Endothelial cell (in vitro differentiated cells): ENCODE results near the gene STOX2. TPM values are rescaled to one million over a fixed set of nuclear protein-coding genes. Genes with fewer than 3 reads are reported as not detected.

ENCODE experiments used
- DNase-seq: peaks from one replicate; pipeline ENCODE4 v3.0.0; 2021; ENCODE audit warnings: low spot score
- H3K27ac Mint-ChIP-seq: one replicate; pipeline ENCODE4 v1.8.0; 2021; ENCODE audit warnings: mixed read lengths, inconsistent platforms; ENCODE audit not compliant: unreplicated experiment
- H3K27me3 Mint-ChIP-seq: one replicate; pipeline ENCODE4 v1.8.0; 2021; ENCODE audit warnings: mild to moderate bottlenecking, moderate library complexity, mixed read lengths, inconsistent platforms; ENCODE audit not compliant: unreplicated experiment
- H3K36me3 Mint-ChIP-seq: one replicate; pipeline ENCODE4 v1.8.0; 2021; ENCODE audit warnings: mild to moderate bottlenecking, low read depth, mixed read lengths, inconsistent platforms; ENCODE audit not compliant: unreplicated experiment
- H3K4me1 Mint-ChIP-seq: one replicate; pipeline ENCODE4 v1.8.0; 2021; ENCODE audit warnings: mild to moderate bottlenecking, mixed read lengths, inconsistent platforms; ENCODE audit not compliant: unreplicated experiment
- H3K4me3 Mint-ChIP-seq: one replicate; pipeline ENCODE4 v1.8.0; 2021; ENCODE audit warnings: mild to moderate bottlenecking, mixed read lengths, inconsistent platforms; ENCODE audit not compliant: unreplicated experiment
- H3K9me3 Mint-ChIP-seq: one replicate; pipeline ENCODE4 v1.8.0; 2021; ENCODE audit warnings: mixed read lengths, inconsistent platforms; ENCODE audit not compliant: unreplicated experiment
- CTCF ChIP-seq: fragments of 200-600 bp; sonication (generic); IDR thresholded peaks from one replicate; pipeline ENCODE4 v1.5.0; 2021; ENCODE audit warnings: antibody characterized with exemption; ENCODE audit not compliant: unreplicated experiment
- total RNA-seq: library from RNA; stranded (reverse); fragmentation: NEBNext Ultra II Directional; extraction: Animal tissue kit (Norgen Biotek cat#: 25700); gene quantifications from one replicate; pipeline ENCODE4 v1.2.1, GENCODE V29; 2021; ENCODE audit not compliant: unreplicated experiment

The STOX2 gene
- total RNA-seq, 1 donor from 2014 or later = 4.8 TPM

DNA sequence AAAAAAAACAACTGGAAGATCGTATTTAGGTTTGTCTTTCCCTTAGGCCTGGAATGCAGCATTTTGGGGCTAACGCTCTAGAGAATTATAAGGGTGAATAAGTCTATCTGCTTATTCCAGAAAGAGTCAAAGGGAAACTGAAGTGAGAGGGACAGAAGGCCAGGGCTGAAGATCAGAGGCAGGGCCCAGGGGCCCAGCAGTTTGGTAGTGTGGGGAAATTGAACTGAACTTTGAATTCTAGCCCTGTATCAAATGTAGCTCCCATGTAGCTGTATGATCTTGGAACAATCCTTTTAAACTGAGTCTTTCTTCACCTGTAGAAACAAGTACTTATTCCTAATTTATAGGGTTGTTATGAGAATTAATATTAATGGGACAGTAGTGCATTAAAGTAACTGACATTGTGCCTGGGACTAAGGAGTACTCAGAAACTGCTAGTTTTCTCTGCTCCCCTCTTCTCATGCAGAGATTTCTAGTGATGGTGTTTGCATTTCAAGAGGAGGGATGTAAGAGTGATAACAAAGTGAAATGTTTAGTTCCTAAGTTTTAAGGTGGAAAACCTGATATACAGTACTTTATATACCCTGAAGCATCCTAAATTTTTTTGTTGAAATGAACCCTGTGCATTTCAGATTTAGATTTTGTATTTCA, 30.4 kb downstream of the STOX2 start:
- DNase-seq = no peak
- Mint-ChIP-seq H3K27me3 (no peaks in the 10 kb centered on the region), H3K9me3 (no peaks in the 10 kb centered on the region), H3K36me3 (no peaks in the 10 kb centered on the region), H3K4me3 (no peak overlapping the region), H3K4me1 (peaks cover 4% of the 10 kb centered on the region), H3K27ac (no peak overlapping the region)
- TF ChIP-seq CTCF = no peak

- TF ChIP-seq CTCF = no peak
- H3K36me3 Mint-ChIP-seq = no peaks in the 10 kb centered on the region
- no peak overlapping the region for H3K4me3 Mint-ChIP-seq
- peaks cover 4% of the 10 kb centered on the region for H3K4me1 Mint-ChIP-seq
- H3K27me3 Mint-ChIP-seq = no peaks in the 10 kb centered on the region
- H3K27ac Mint-ChIP-seq = no peak overlapping the region
- H3K9me3 Mint-ChIP-seq = no peaks in the 10 kb centered on the region
- DNase-seq = no peak
Measured at GRCh38 chr4:183936047-183936446, 30.9 kb downstream of the STOX2 start.

- Mint-ChIP-seq H3K27me3 (peaks cover 2% of the 10 kb centered on the region), H3K36me3 (no peaks in the 10 kb centered on the region), H3K4me3 (no peak overlapping the region), H3K9me3 (no peaks in the 10 kb centered on the region), H3K27ac (no peak overlapping the region), H3K4me1 (peaks cover 4% of the 10 kb centered on the region)
- TF ChIP-seq CTCF = no peak
- DNase-seq = no peak
Measured at GRCh38 chr4:183936574-183937345, 31.7 kb downstream of the STOX2 start.

DNA sequence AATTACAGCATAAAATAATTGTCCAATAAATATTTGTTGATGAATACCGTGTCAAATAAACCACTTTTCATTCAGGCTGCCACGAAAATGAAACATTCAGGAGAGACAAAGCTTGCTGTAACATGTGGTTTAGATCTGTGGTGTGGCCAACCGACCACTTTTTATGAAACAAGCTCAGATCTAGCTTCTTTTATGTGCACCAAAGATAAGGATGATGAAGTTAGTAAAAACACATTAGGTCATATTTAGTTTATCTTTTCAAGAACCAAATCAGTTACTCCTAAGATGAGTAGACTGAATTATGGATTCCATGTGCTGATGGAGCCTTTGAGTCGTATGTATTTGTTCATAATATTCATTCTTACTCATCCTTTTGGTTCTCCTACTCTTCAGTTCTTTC, 35.8 kb downstream of the STOX2 start:
- H3K4me3 Mint-ChIP-seq = no peak overlapping the region
- no peaks in the 10 kb centered on the region for H3K9me3 Mint-ChIP-seq
- peaks cover 2% of the 10 kb centered on the region for H3K27me3 Mint-ChIP-seq
- H3K4me1 Mint-ChIP-seq = peaks cover 4% of the 10 kb centered on the region
- no peak overlapping the region for H3K27ac Mint-ChIP-seq
- no peaks in the 10 kb centered on the region for H3K36me3 Mint-ChIP-seq
- no peak for TF ChIP-seq CTCF
- no peak for DNase-seq

GRCh38 chr4:183941964-183942363, 36.9 kb downstream of the STOX2 start:
- Mint-ChIP-seq H3K36me3 (no peaks in the 10 kb centered on the region), H3K4me3 (no peak overlapping the region), H3K27me3 (peaks cover 2% of the 10 kb centered on the region), H3K4me1 (no peaks in the 10 kb centered on the region), H3K9me3 (no peaks in the 10 kb centered on the region), H3K27ac (no peak overlapping the region)
- DNase-seq = no peak
- no peak for TF ChIP-seq CTCF
